Measurements from ENCODE around the gene KCNQ5.

The KCNQ5 gene

DNA sequence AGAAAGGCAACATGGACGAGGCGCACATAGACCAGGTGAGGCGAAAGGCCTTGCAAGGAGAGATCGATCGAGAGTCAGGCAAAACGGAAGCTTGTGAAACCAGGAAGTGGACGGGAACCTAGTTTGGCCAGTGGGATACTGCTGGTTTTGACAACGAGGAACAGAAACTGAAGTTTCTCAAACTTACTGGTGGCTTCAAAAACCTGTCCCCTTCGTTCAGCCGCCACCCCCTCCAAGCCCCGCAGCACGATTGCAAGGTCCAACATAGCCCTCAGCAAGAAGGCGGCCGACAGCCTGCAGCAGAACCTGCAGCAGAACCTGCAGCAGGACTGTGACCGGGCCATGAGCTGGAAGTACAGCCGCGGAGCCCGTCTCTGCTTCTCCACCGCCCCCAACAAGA, 365.4 kb downstream of the KCNQ5 start:
- Histone ChIP-seq H2AFZ (ENCODE audit: low read depth, low read length, severe bottlenecking) (no peak overlapping the region), H3K9me3 (ENCODE audit: insufficient read depth, low read length) (no peaks in the 10 kb centered on the region), H3K36me3 (ENCODE audit: low read length) (no peaks in the 10 kb centered on the region), H3K9me2 (replicated peaks; ENCODE audit: insufficient read depth, low read length) (no peaks in the 10 kb centered on the region), H3K4me3 (ENCODE audit: insufficient read depth, low read length, poor library complexity, severe bottlenecking) (no peak overlapping the region), H3K79me2 (ENCODE audit: insufficient read depth, low read length) (no peaks in the 10 kb centered on the region), H3K4me2 (ENCODE audit: low read depth, low read length, poor library complexity, severe bottlenecking) (no peak overlapping the region), H3K9ac (ENCODE audit: low read length) (no peak overlapping the region), H3K27me3 (ENCODE audit: low read length) (no peaks in the 10 kb centered on the region), H4K20me1 (ENCODE audit: low read depth, low read length) (no peaks in the 10 kb centered on the region), H3F3A (ENCODE audit: insufficient read depth) (no peaks in the 10 kb centered on the region), H3K27ac (ENCODE audit: low read depth, low read length) (no peak overlapping the region)
- no peak for TF ChIP-seq CTCF (IDR thresholded peaks at IDR 0.05; ENCODE audit: insufficient read depth, low read length, poor library complexity, severe bottlenecking)
- no peak for TF ChIP-seq EZH2phosphoT487 (conservative IDR thresholded peaks at IDR 0.05; ENCODE audit: low read length)

GRCh38 chr6:72999995-73000394, 378.1 kb downstream of the KCNQ5 start:
- Histone ChIP-seq H2AFZ (ENCODE audit: low read depth, low read length, severe bottlenecking) (no peak overlapping the region), H3K36me3 (ENCODE audit: low read length) (0 out of 2 replicates have a peak, but pooled peaks cover 3% of the 10 kb centered on the region), H3K9me2 (replicated peaks; ENCODE audit: insufficient read depth, low read length) (no peaks in the 10 kb centered on the region), H3K9me3 (ENCODE audit: insufficient read depth, low read length) (no peaks in the 10 kb centered on the region), H3K9ac (ENCODE audit: low read length) (no peak overlapping the region), H4K20me1 (ENCODE audit: low read depth, low read length) (0 out of 2 replicates have a peak, but pooled peaks cover 4% of the 10 kb centered on the region), H3K4me3 (ENCODE audit: insufficient read depth, low read length, poor library complexity, severe bottlenecking) (no peak overlapping the region), H3K79me2 (ENCODE audit: insufficient read depth, low read length) (0 out of 2 replicates have a peak, but pooled peaks cover under 1% of the 10 kb centered on the region), H3F3A (ENCODE audit: insufficient read depth) (no peaks in the 10 kb centered on the region), H3K4me2 (ENCODE audit: low read depth, low read length, poor library complexity, severe bottlenecking) (no peak overlapping the region), H3K27ac (ENCODE audit: low read depth, low read length) (no peak overlapping the region), H3K27me3 (ENCODE audit: low read length) (no peaks in the 10 kb centered on the region)
- no peak for TF ChIP-seq CTCF (IDR thresholded peaks at IDR 0.05; ENCODE audit: insufficient read depth, low read length, poor library complexity, severe bottlenecking)
- no peak for TF ChIP-seq EZH2phosphoT487 (conservative IDR thresholded peaks at IDR 0.05; ENCODE audit: low read length)

- no peaks in the 10 kb centered on the region for H3F3A ChIP-seq (ENCODE audit: insufficient read depth)
- no peak overlapping the region for H3K4me3 ChIP-seq (ENCODE audit: insufficient read depth, low read length, poor library complexity, severe bottlenecking)
- H3K4me2 ChIP-seq (ENCODE audit: low read depth, low read length, poor library complexity, severe bottlenecking) = no peak overlapping the region
- no peak overlapping the region for H2AFZ ChIP-seq (ENCODE audit: low read depth, low read length, severe bottlenecking)
- no peaks in the 10 kb centered on the region for H3K79me2 ChIP-seq (ENCODE audit: insufficient read depth, low read length)
- TF ChIP-seq CTCF (IDR thresholded peaks at IDR 0.05; ENCODE audit: insufficient read depth, low read length, poor library complexity, severe bottlenecking) (no peak), EZH2phosphoT487 (conservative IDR thresholded peaks at IDR 0.05; ENCODE audit: low read length) (no peak)
- H3K27me3 ChIP-seq (ENCODE audit: low read length) = no peaks in the 10 kb centered on the region
- no peaks in the 10 kb centered on the region for H3K9me2 ChIP-seq (replicated peaks; ENCODE audit: insufficient read depth, low read length)
- no peak overlapping the region for H3K9ac ChIP-seq (ENCODE audit: low read length)
- H3K36me3 ChIP-seq (ENCODE audit: low read length) = 0 out of 2 replicates have a peak, but pooled peaks cover 8% of the 10 kb centered on the region
- no peak overlapping the region for H3K27ac ChIP-seq (ENCODE audit: low read depth, low read length)
- H4K20me1 ChIP-seq (ENCODE audit: low read depth, low read length) = 0 out of 2 replicates have a peak, but pooled peaks cover 4% of the 10 kb centered on the region
- H3K9me3 ChIP-seq (ENCODE audit: insufficient read depth, low read length) = no peaks in the 10 kb centered on the region
These were observed 378.6 kb downstream of the KCNQ5 start for GRCh38 chr6:73000460-73000859.

All from SU-DHL-6 (cell line).